A549 (cell line): ENCODE measurements around the gene DGCR2.

Experiments
- MAFK ChIP-seq: fragments of 450-650 bp; IDR thresholded peaks from 2 replicates; pipeline ENCODE4 v1.6.1; 2014; ENCODE audit not compliant: partially characterized antibody
- TF ChIP-seq, protein P1 (sequence below): fragments of >200 bp; sonication (Bioruptor Twin); formaldehyde crosslinking; IDR thresholded peaks from 3 replicates; pipeline ENCODE4 v1.5.1; 2016

DNA sequence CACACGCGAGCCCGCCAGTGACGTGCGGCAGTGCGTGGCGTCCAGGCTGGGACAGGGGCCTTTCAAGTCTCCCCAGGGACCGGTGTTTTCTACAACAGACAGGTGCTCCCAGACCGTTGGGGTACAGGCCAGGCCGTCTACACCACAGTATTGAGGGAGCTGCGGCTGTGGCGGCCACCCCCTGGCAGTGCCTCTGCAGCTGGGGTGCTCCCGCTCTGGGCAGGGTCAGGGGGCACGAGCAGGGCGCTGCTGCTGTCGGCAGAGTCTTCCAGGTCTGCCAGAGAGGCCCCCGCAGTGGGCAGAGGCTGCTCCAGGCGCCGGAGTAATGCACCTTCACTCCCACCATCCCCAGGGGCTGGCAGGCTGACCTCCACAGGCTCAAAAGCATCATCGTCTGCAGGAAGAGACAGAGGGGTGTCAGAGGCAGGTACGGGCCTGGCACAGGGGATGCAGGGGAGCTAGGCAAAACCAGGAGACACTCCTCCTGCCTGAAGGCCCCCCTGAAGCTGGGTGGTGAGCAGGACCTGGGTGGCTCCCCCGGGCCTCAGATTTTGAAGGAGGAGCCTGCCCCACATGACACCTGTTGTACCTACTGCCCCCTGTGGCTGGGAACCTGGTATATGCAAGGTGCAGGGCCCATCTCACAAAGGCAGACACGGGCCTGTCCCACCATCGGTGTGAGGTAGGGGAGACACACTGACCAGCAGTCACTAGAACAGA lies 83.3 kb downstream of the DGCR2 start:
- TF ChIP-seq, protein P1, sequence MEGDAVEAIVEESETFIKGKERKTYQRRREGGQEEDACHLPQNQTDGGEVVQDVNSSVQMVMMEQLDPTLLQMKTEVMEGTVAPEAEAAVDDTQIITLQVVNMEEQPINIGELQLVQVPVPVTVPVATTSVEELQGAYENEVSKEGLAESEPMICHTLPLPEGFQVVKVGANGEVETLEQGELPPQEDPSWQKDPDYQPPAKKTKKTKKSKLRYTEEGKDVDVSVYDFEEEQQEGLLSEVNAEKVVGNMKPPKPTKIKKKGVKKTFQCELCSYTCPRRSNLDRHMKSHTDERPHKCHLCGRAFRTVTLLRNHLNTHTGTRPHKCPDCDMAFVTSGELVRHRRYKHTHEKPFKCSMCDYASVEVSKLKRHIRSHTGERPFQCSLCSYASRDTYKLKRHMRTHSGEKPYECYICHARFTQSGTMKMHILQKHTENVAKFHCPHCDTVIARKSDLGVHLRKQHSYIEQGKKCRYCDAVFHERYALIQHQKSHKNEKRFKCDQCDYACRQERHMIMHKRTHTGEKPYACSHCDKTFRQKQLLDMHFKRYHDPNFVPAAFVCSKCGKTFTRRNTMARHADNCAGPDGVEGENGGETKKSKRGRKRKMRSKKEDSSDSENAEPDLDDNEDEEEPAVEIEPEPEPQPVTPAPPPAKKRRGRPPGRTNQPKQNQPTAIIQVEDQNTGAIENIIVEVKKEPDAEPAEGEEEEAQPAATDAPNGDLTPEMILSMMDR: no peak
- TF ChIP-seq MAFK: no peak
